ENCODE results near the gene GATA5.

Gene GATA5

DNA sequence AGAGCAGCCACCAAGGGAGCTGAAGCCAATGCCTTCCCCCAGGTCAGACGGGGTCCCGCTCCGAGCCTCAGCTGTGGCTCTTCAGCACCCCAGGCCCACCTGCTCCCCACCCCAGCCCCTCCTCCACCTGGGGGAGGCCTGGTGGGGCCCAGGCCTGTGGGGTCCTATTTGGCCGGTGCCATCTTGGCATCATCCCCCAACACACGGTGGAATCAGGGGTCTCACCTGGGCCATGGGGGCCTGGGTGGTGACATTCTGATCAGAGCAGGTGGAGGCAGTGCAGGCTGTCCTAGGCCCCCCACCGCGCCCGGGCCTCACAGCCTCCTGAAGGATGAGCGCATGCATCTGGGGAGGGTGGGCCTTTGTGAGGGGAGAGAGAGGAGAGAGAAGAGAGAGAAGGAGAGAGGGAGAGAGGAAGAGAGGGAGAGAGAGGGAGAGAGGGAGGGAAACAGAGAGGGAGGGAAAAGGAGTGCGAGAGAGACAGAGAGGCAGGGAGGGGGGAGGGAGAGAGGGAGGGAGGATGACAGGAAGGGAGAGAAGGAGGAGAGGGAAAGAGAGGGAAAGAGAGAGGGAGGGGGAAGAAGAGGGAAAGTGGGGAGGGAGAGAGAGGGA lies 24.5 kb downstream of the GATA5 start:
- DNase-seq = no peak

DNA sequence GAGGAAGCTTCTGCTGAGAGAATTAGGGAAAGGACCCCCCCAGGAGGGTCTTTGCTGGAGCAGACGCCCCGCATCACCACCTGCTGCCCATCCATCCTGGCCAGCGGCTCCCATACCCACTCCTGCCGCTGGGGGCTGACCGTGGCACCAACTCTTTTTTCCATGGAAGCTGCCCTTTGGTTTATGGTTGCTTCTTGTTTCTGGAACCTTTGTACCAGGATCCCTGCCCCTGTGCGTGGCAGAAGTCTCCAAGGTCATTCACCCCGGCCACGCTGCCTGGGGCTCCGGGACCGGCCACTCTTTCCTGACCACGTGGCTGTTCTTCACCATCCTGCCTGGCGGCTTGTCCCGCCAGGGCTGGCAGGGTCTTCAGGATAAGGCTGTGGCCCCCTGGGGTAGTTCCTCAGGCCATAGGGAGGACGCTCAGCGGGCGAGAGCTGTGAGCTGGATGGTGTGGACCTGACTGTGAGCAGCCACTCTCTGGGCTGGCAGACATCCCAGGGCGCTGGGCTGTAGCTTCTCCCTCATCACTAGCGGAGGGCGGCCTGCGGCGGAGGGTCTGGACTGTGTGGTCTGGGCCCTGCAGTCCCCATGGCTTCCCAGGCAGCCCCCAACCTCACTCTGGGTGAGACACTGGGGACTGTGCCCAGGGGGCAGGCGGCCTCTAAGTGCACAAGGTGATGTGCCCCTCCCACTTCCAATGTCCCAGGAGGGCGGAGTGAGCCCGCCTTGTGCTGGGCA lies 25.7 kb downstream of the GATA5 start:
- DNase-seq = no peak

DNA sequence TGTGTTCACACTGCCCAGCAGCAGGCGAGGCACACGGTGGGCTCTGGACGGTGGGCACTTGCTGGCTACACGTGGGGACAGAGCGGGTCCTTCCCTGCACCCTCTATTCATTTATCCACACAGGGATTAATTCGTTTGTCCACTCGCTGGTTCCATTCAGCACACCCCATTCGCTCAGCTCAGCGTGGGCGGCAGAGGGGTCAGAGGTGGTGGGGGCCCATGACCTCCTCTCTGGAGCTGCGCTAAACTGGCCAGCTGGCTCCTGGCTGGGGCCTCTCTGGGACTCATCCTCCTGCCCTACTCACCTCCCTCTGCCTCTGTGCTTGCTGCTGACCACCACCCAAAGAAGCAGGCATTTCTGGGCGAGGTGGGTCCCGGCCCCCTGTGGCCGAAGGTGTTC lies 27.0 kb downstream of the GATA5 start:
- no peak for DNase-seq

DNA sequence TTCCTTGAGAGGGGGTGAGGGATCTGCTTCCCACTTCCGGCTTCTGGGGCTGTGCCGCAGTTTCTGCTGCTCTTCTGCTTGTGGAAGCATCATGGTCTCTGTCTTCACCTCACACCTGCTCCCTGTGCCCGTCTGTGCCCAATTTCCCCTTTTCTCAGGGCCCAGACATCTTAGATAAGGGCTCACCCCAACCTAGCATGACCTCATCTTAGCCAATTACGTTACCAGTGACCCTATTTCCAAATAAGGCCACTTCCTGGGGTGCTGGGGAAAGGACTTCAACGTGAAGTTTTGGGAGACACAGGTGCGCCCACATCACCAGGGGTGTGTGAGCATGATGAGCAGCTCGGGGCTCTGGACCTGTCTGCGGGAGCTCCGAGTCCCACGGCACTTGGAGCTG lies 27.8 kb downstream of the GATA5 start:
- DNase-seq = no peak

DNA sequence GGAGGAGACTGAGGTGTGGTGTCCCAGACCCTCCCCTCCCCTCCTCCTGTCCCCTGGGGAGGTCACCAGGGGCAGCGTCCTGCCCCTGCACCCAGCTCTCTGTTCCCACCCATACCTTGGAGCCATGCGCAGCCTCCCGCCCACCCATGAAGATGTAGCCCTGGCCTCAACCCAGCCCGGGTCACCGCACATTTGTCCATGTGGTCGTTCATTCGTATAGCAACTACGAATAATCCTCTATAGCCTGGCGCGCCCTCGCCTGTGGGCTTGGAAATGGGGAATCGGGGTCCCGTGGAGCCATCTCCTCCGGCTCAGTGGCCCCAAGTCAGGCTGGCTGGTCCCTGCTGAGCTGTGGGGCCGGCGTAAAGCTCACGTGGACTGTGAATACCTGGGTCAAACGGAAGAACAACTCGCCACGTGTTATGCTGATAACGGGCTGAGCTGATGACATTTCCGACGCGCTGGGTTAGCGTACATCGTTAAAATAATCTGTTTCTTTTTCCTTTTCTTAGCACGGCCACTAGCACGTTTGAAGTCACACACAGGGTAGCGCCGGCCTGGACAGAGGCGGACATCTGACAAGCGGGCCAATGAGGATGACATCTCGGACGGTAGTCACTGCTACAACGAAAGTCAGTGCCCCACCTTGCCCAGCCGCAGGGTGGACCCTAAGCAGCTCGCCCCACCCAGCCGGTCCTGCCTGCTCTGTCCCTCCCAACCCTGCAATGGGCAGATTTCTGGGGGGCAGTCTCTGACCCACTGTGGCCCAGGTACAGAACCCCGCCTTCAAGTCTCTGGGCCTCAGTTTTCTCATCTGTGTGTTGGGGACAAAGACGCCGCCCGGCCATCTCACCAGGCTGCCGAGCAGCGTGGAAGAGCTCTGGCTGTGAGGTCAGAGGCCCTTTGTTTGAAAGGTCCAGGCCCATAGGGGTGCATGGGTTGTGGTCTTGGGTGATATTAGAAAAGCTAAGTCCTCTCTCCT lies 28.6 kb downstream of the GATA5 start:
- no peak for DNase-seq

DNA sequence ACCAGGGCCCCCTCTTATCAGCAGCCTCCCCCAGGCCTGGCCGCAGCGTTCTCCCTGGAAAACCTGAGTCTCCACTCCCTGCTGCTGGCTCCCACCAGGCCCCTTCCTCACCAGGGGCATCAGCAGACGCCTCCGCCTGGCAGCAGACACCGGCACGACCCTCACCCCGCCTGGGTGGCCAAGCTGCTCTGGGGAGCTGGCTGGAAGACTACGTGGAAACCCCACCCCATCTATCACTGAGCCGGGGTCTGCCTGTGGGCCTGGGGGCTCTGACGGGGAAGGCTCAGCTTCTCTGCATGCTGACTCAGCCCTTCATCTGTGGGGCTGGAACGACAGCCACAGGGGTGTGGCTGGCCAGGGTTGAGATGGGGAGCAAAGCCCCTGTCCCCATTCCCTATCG lies 29.3 kb downstream of the GATA5 start:
- no peak for DNase-seq

DNA sequence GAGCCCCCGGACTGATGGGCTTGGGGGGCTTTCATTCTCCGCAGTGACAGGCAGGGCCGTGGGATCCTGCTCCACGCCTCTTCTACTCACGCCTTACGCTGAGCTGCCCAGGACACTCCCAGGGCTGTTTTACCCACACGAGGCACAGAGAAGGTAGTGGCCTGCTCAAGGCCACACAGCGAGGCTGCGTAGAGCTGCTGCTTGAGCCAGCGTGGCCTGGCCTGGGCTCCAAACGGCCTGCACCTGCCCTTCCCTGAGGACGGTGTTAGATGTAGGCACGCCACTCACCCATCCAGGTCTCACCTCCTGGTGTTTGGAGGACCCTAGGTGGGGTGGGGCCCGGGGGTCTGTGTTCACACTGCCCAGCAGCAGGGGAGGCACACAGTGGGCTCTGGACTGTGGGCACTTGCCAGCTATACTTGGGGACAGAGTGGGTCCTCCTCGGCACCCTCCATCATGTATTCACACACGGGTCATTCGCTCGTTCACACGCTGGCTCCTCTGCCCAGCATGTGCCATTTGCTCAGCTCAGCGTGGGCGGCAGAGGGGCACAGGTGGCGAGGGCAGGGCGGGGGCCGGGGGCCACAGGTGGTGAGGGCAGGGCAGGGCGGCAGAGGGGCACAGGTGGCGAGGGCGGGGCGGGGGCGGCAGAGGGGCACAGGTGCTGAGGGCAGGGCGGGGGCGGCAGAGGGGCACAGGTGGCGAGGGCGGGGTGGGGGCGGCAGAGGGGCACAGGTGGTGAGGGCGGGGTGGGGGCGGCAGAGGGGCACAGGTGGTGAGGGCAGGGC lies 30.0 kb downstream of the GATA5 start:
- no peak for DNase-seq

GRCh38 chr20:62444286-62444685 lies 31.5 kb downstream of the GATA5 start:
- DNase-seq = no peak

DNA sequence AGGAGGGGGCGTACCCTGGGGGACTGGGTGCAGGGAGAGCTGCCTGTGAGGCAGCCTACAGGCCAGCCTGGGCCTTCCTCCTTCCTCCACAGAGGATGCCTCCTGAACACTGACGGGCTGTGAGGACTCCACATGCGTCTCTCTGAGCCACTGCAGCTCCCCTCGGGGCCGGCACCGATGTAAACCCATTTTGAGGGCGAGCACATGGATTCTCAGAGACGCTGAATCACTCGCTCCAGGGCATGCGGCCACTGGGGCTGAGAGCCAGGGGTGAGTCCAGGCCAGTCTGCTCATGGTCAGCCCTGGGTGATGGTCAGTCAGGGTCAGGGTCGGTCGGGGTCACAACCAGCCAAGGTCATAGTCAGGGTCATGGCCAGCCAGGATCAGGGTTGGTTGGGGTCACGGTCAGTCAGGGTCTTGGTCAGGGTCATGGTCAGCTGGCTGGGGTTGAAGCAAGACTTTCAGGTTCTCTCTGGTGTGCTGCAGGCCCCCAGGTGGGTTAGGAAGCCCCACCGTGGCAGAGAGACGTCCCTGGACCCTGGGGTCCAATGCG lies 33.7 kb downstream of the GATA5 start:
- no peak for DNase-seq

- no peak for DNase-seq
Measured at GRCh38 chr20:62439218-62439617, 36.6 kb downstream of the GATA5 start.

- no peak for DNase-seq
Measured at GRCh38 chr20:62437927-62438326, 37.9 kb downstream of the GATA5 start.

GRCh38 chr20:62437496-62437895 lies 38.3 kb downstream of the GATA5 start:
- no peak for DNase-seq

DNA sequence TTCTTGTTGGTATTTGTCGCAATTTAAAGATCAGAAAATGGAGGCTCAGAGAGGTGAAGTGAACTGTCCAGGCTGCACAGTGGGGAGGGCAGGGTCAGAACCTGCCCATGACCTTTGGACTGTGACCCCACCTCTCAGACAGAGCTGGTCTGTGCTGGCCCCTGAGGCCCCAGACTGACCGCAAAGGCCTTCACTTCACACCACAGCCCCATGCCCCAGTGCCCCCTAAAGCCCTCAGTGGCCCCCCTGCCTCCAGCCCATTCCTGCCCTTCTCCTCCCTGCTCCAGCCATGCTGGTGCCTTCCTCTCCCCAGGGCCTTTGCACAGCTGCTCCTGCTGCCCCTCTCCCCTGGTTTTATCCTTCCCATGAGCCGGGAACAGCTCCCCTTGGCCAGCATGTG lies 39.1 kb downstream of the GATA5 start:
- no peak for DNase-seq

DNA sequence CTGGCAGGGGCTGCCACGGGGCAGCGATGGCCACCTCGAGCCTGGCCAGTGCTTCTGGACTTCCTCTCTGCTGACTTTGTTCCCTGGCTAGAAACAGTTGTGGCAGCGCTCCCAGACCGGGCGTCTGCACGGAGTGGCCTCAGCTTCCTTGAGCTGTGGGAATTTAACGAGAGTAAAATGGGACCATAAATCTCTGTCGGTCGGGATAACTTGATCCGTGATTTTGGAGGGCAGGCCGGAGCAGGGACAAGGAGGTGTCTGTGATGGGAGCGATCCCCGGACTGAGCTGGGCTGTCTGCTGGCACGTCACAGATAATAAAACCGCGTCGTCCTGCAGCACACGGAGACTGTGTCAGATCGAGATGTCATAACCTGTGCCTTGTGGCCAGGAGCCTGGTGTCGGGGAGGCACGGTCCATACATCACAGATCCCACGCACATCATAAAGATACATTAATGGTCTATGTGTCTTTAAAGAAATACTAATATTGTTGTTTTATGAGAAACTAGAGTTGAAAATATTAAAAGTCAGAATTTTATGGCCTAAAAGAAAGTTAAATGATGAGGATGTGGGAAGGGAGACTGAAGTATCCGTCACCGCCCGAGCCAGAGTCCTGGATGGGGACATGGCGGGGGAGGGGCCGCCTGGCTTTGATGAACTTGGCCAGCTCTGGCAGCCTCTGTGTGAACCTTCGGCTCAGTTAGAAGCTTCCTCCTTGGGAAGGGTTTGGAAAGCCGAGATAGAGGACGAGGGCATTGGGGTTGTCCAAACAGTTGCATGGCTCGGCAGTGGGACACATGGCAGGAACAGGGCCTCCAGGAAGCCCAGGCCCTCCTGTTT lies 41.9 kb downstream of the GATA5 start:
- DNase-seq = no peak

DNA sequence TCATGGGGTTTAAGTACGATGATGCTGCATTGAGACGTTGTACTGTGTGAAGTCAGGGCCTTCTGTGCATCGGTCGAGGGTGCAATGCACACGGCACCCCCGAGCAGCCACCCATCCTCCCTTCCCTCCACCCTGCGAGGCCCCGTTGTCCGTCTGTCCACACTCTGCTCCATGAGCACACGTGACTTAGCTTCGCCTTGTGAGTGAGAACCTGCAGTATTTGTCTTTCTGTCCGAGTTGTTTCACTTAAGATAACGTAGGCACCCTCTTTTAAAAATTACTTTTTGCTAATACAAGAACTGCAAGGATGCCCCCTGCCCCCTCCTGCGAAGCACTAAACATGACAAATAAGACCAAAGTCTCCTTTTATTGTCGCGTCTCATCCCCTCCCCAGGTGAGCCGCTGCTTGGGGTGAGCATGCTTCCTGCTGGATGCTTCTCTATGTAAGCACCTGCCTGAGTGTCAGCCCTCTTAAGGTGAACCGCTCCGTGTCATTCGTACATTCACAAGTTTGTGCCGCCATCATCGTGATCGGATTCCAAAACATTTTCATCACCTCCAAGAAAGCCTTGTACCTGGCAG lies 44.8 kb downstream of the GATA5 start:
- DNase-seq = no peak

DNA sequence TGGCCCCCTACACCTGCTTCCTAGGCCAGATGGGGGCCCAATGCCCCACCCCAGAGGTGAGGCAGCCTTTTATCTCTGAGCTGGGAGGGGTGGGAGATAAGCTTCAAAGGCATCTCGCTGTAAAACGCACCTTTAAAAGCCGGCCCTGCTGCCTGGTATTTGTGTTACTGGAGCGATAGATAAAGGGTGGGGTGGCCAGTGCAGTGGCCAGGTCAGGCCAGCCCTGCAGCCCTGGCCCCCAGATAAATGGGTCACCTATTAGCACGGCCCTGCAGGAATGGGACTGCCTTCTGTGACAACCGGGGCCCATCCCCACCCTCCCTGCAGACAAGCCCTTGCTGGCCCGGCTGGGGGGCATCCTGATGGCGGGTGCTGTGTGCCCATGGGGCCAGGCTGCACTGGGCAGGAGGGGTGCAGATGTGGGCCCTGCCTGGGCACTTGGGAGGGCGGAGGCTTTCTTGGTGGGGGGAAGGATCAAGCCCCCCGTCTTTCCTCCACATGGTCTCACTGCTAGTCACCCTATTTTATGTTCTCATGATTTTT lies 45.4 kb downstream of the GATA5 start:
- DNase-seq = no peak

- no peak for DNase-seq
Measured at GRCh38 chr20:62429455-62430310, 46.1 kb downstream of the GATA5 start.

DNA sequence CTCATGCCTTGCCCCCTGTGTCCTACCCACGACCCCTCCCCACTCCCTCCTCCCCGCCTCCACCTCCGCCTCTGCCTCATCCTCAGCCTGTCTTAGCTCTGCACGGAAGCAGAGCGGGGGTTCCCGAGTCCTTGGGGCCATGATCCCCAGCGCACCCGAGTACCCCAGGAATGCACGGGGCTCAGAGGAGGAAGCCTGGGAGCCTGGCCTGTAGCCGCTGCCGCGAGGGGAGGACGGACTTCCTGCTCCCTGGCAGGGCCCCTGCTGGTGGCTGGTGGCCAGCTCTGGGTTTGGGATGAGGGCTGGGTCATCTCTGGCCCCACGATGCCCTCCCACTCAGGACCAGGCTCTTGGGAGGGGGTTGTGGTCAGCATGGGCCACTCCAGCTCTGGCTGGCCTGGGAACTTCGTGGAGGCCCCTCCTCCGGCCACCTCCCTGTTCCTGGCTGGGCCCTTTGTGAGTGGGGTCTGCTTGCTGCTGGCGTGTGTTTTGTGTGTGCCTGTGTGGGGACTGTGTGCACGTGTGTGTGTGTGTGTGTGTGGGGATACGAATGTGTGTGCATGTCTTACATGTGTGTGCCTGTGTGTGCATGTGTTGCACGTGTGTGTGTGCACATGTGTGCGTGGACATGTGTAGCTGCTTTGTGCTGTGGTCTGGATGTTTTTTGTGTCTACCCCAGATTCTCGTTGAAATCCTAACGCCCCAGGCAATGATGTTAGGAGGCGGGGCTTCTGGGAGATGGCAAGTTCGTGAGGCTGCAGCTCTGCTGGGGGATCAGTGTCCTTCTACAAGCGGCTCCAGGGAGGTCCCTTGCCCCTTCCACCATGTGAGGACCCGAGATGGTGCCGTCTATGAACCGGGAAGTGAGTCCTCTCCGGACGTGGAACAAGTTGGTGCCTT lies 47.1 kb downstream of the GATA5 start:
- no peak for DNase-seq

GRCh38 chr20:62428002-62428372 lies 47.8 kb downstream of the GATA5 start:
- no peak for DNase-seq
